Activated CD8-positive, alpha-beta memory T cell treated with anti-CD3 and anti-CD28 coated beads for 4 hours (primary cell): ENCODE results near the gene WDR72.

Experiments
- DNase-seq, 2 donors: peaks; one replicate each; pipeline ENCODE4 v3.0.0-alpha.2; 2020; ENCODE audit warnings: low read depth in 2 of 2

Gene WDR72

GRCh38 chr15:53534105-53534839 is 225.2 kb downstream of the WDR72 start:
- DNase-seq, result no peak

DNA sequence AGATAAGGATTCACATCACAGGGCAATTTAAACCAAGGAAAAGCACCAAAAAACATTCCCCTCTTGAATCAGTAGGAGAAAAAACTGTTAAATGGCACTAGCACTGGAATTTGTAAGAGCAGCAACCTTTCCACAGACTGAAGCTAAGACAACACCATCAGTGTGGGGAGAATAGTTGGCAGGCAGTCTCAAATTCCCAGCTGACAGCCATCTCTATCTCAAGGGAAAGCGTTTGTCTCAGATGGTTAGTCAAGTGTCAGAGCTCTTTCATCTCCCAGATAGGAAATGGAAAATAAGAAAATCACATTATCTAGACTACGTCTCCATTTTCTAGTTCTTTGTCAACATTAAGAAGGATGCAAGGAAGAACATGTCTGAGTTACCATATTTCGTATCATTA is 228.7 kb downstream of the WDR72 start:
- DNase-seq, result no peak

- DNase-seq, result no peak
Measured at GRCh38 chr15:53527996-53528395, 231.5 kb downstream of the WDR72 start.

DNA sequence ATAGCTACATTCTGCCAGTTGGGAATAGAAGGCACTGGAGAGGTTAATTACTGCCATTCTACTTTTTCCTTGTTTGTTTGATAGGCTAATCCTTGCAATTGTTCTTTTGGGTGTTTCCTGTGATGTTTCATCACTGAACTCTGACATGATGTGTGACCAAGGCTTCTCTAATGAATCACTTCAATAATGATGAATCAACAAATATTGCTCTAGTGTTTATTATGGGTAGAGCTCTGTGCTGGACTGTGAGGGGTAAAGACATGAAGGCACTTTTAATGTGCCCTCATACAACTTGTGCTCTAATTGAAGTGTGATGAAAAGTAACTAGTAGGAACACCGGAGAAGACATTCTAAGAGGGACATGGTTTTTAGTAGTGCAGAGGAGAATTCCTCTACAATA is 233.6 kb downstream of the WDR72 start:
- DNase-seq, result no peak

GRCh38 chr15:53522991-53523390 is 236.5 kb downstream of the WDR72 start:
- no peak for DNase-seq

GRCh38 chr15:53520996-53521395 is 238.5 kb downstream of the WDR72 start:
- DNase-seq, result no peak

GRCh38 chr15:53513431-53513830 is 246.0 kb downstream of the WDR72 start:
- DNase-seq, result no peak

GRCh38 chr15:53512029-53512428 is 247.4 kb downstream of the WDR72 start:
- DNase-seq, result no peak

DNA sequence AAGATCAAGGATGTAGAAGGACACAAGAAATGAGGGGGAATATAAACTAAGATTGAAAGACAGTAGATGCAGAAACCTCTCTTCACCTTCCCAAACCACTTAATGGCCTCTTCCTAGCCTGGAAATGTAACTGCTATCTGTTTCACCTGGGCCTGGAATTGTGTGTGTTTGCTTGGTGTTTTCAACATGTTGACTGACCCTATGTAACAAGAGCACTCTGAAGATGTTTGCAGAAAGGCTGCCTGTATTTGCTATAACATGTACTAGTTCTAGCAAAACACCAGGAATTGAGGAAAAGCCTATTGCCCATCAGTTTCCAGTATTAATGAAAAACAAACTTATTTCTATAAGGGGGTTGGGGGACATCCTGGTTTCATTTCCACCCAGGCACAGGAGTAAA is 248.3 kb downstream of the WDR72 start:
- no peak for DNase-seq

GRCh38 chr15:53506370-53506769 is 253.1 kb downstream of the WDR72 start:
- DNase-seq, result no peak

- DNase-seq, result no peak
Measured at GRCh38 chr15:53498996-53499395, 260.5 kb downstream of the WDR72 start.

- no peak for DNase-seq
Measured at GRCh38 chr15:53490341-53490740, 269.1 kb downstream of the WDR72 start.

DNA sequence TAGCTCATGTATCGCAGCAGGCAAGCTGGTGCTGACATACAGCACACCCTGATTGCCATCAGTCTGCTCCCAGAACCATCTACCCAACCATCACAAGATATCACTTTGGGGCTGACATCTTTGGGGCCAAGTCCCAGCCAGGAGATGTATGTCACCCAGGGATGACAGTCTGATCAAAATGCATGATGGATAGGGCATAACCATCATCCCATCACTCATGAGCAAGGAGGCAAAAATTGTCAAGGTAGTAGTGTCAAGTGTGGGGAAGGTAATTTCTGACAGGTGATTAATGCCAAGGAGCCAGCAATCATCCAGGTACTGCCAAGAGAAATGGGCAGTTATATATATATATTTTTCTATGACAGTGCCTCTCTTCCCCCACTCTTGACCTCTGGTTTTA is 277.4 kb downstream of the WDR72 start:
- DNase-seq, result no peak

GRCh38 chr15:53477981-53478766 is 281.3 kb downstream of the WDR72 start:
- DNase-seq, result no peak

- no peak for DNase-seq
Measured at GRCh38 chr15:53473886-53474285, 285.6 kb downstream of the WDR72 start.

DNA sequence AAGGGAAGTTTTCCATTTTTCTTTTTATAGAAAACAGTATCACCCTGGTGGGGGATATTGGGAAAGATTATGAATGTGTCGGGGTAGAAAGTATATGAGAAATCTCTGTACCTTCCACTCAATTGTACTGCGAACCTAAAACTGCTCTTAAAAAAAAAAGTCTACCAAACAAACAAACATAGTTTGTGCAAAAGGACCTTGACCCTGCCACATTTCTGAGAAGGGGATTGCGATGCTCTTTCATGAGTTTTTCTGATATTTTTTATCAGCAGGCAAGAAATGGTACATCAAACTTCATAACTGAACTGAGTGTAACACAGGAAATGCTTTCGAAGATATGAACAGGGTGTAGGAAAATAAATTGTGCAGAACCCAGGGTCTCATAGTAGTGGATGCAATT is 286.0 kb downstream of the WDR72 start:
- no peak for DNase-seq

- no peak for DNase-seq
Measured at GRCh38 chr15:53472883-53473282, 286.6 kb downstream of the WDR72 start.

DNA sequence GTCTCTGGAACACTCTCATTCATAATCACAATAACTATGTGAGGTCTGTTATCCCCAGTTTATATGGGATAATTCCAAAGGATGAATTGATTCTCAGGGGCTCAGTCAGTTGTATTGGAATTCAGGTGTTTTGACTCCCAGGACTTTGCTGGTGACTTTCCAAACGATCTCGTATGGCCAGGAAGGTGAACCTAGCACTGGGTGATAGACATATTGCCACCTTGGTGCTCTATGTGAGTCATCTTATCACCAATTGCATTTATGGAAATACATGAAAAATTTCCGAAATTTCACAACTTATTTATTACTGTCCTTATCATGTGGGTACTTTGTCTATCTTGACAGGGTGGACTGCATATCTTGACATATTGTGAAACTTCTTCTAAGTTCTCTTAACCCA is 287.3 kb downstream of the WDR72 start:
- DNase-seq, result no peak

GRCh38 chr15:53470743-53471142 is 288.7 kb downstream of the WDR72 start:
- DNase-seq, result no peak

DNA sequence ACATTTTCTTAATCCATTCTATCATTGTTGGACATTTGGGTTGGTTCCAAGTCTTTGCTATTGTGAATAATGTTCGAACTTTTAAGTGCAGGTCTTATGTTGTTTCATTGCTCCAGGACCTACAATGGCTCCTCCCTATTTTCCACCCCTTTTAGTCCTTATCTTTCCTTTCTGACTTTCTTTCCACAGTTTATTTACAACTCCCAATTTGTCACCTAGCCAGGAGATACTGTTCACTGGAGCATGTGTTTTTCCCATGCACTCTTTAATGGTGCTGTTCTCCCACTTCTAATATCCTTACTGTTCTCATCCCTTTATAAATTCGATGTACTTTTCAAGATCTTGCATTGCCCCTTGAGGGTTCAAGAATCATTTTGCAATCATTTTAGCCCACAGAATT is 290.0 kb downstream of the WDR72 start:
- no peak for DNase-seq
